H9 (cell line): Measurements from ENCODE around the gene MUC4. TPM values are rescaled to one million over a fixed set of nuclear protein-coding genes. Genes with fewer than 3 reads are reported as not detected.

Experiments used
- DNase-seq: peaks from one replicate; pipeline ENCODE4 v3.0.0-alpha.2; 2017
- H2AFZ ChIP-seq: one replicate; pipeline ENCODE4 v1.6.1; 2013; ENCODE audit warnings: mild to moderate bottlenecking, low read length, control low read depth, moderate library complexity
- H2AK5ac ChIP-seq: 2 replicates; pipeline ENCODE4 v1.6.1; 2013; ENCODE audit warnings: low read length, control low read depth, mixed read lengths; ENCODE audit not compliant: insufficient read length
- H2BK120ac ChIP-seq: one replicate; pipeline ENCODE4 v1.6.1; 2013; ENCODE audit warnings: low read depth, mild to moderate bottlenecking, low read length, control low read depth, inconsistent platforms; ENCODE audit not compliant: poor library complexity, severe bottlenecking
- H2BK12ac ChIP-seq: 2 replicates; pipeline ENCODE4 v1.6.1; 2013; ENCODE audit warnings: low read length, control low read depth, mixed read lengths, low read depth; ENCODE audit not compliant: insufficient read length
- H2BK15ac ChIP-seq: 2 replicates; pipeline ENCODE4 v1.6.1; 2013; ENCODE audit warnings: low read depth, low read length, control low read depth
- H2BK20ac ChIP-seq: one replicate; pipeline ENCODE4 v1.6.1; 2013; ENCODE audit warnings: low read depth, mild to moderate bottlenecking, low read length, control low read depth, inconsistent platforms; ENCODE audit not compliant: poor library complexity, severe bottlenecking
- H2BK5ac ChIP-seq: 2 replicates; pipeline ENCODE4 v1.6.1; 2013; ENCODE audit warnings: low read length, control low read depth, mixed read lengths; ENCODE audit not compliant: insufficient read length
- H3K14ac ChIP-seq: 2 replicates; pipeline ENCODE4 v1.6.1; 2013; ENCODE audit warnings: low read length, control low read depth; ENCODE audit not compliant: insufficient read depth
- H3K18ac ChIP-seq: 2 replicates; pipeline ENCODE4 v1.6.1; 2013; ENCODE audit warnings: low read depth, mild to moderate bottlenecking, mixed read lengths, low read length, control low read depth; ENCODE audit not compliant: insufficient read length
- H3K23ac ChIP-seq: 2 replicates; pipeline ENCODE4 v1.6.1; 2013; ENCODE audit warnings: low read length, control low read depth, mixed read lengths, low read depth; ENCODE audit not compliant: insufficient read length
- H3K23me2 ChIP-seq: 2 replicates; pipeline ENCODE4 v1.6.1; 2013; ENCODE audit warnings: low read depth, mild to moderate bottlenecking, mixed read lengths, low read length, control low read depth; ENCODE audit not compliant: insufficient read length, poor library complexity, severe bottlenecking
- H3K27ac ChIP-seq: 2 replicates; pipeline ENCODE4 v1.5.1; 2013; ENCODE audit warnings: low read length, control low read depth, mixed read lengths, low read depth; ENCODE audit not compliant: insufficient read length
- H3K27me3 ChIP-seq: 2 replicates; pipeline ENCODE4 v1.6.1; 2013; ENCODE audit warnings: low read length, control low read depth, inconsistent platforms; ENCODE audit not compliant: insufficient read depth
- H3K4ac ChIP-seq: 2 replicates; pipeline ENCODE4 v1.6.1; 2013; ENCODE audit warnings: low read depth, mild to moderate bottlenecking, control low read depth, inconsistent platforms, low read length, moderate library complexity
- H3K4me1 ChIP-seq: 2 replicates; pipeline ENCODE4 v1.6.1; 2013; ENCODE audit warnings: low read length, control low read depth, inconsistent platforms; ENCODE audit not compliant: insufficient read depth
- H3K4me2 ChIP-seq: 2 replicates; pipeline ENCODE4 v1.6.1; 2013; ENCODE audit warnings: low read length, control low read depth, mixed read lengths; ENCODE audit not compliant: insufficient read length, insufficient read depth
- H3K56ac ChIP-seq: 2 replicates; pipeline ENCODE4 v1.6.1; 2013; ENCODE audit warnings: low read depth, mild to moderate bottlenecking, mixed read lengths, low read length, control low read depth; ENCODE audit not compliant: insufficient read length
- H3K79me1 ChIP-seq: 2 replicates; pipeline ENCODE4 v1.6.1; 2013; ENCODE audit warnings: low read depth, mild to moderate bottlenecking, moderate library complexity, low read length, control low read depth, inconsistent platforms; ENCODE audit not compliant: insufficient read depth, poor library complexity, severe bottlenecking
- H3K79me2 ChIP-seq: 2 replicates; pipeline ENCODE4 v1.6.1; 2013; ENCODE audit warnings: low read length, control low read depth, inconsistent platforms; ENCODE audit not compliant: insufficient read depth
- H3K9ac ChIP-seq: 2 replicates; pipeline ENCODE4 v1.6.1; 2013; ENCODE audit warnings: low read length, control low read depth, mixed read lengths; ENCODE audit not compliant: insufficient read length; ENCODE audit errors: extremely low read depth
- H3K9me3 ChIP-seq: one replicate; pipeline ENCODE4 v1.6.1; 2013; ENCODE audit warnings: low read depth, low read length, inconsistent platforms; ENCODE audit not compliant: control insufficient read depth
- H3T11ph ChIP-seq: one replicate; pipeline ENCODE4 v1.6.1; 2013; ENCODE audit warnings: mild to moderate bottlenecking, low read length, control low read depth, inconsistent platforms
- H4K20me1 ChIP-seq: one replicate; pipeline ENCODE4 v1.6.1; 2013; ENCODE audit not compliant: control insufficient read depth, insufficient read length, insufficient read depth
- H4K5ac ChIP-seq: 2 replicates; pipeline ENCODE4 v1.6.1; 2013; ENCODE audit warnings: low read depth, mild to moderate bottlenecking, mixed read lengths, low read length, control low read depth; ENCODE audit not compliant: insufficient read length
- H4K8ac ChIP-seq: replicated peaks from 2 replicates; pipeline ENCODE4 v1.6.1; 2013; ENCODE audit warnings: low read length, control low read depth, mixed read lengths, low read depth; ENCODE audit not compliant: insufficient read length
- H4K91ac ChIP-seq: 2 replicates; pipeline ENCODE4 v1.6.1; 2013; ENCODE audit warnings: low read depth, mild to moderate bottlenecking, moderate library complexity, mixed read lengths, low read length, control low read depth; ENCODE audit not compliant: insufficient read length
- H3K27ac Mint-ChIP-seq, 3 experiments: 2 replicates in 2 of 3; 3 replicates in 1 of 3; pipeline ENCODE4 v1.8.0; 2020 to 2021; ENCODE audit warnings: mixed read lengths in 3 of 3, mild to moderate bottlenecking in 1 of 3, moderate library complexity in 1 of 3
- H3K27me3 Mint-ChIP-seq: 2 replicates; pipeline ENCODE4 v1.8.0; 2021; ENCODE audit warnings: low read depth, mild to moderate bottlenecking, moderate library complexity, mixed read lengths
- H3K36me3 Mint-ChIP-seq, 3 experiments: 2 replicates in 2 of 3; 3 replicates in 1 of 3; pipeline ENCODE4 v1.8.0; 2020 to 2021; ENCODE audit warnings: low read depth in 3 of 3, mixed read lengths in 3 of 3; ENCODE audit not compliant: insufficient read depth in 1 of 3
- H3K4me1 Mint-ChIP-seq, 2 experiments: 2 replicates each; pipeline ENCODE4 v1.8.0; 2020; ENCODE audit warnings: mixed read lengths in 2 of 2
- H3K4me3 Mint-ChIP-seq, 2 experiments: 2 replicates in 1 of 2; 3 replicates in 1 of 2; pipeline ENCODE4 v1.8.0; 2020 to 2021; ENCODE audit warnings: mild to moderate bottlenecking in 2 of 2, mixed read lengths in 2 of 2, moderate library complexity in 1 of 2
- H3K9me3 Mint-ChIP-seq, 2 experiments: 2 replicates in 1 of 2; 3 replicates in 1 of 2; pipeline ENCODE4 v1.8.0; 2020; ENCODE audit warnings: mild to moderate bottlenecking in 2 of 2, mixed read lengths in 2 of 2, moderate library complexity in 1 of 2
- CTCF ChIP-seq: fragments of 200-600 bp; sonication (generic); conservative IDR thresholded peaks from 3 replicates; pipeline ENCODE4 v1.8.0; 2021; ENCODE audit warnings: antibody characterized with exemption, mild to moderate bottlenecking
- WGBS: extraction: QIAGEN DNeasy Blood & Tissue Kit; methylation state at CpG from one replicate; pipeline ENCODE4 v1.1.7; 2013; ENCODE audit warnings: missing lambda C conversion rate, low lambda C conversion rate, mixed read lengths; ENCODE audit not compliant: insufficient read length; ENCODE audit errors: extremely low coverage; 5-methylcytosine and 5-hydroxymethylcytosine counted together
- total RNA-seq: library from RNA; stranded (reverse); gene quantifications from 2 replicates; pipeline ENCODE4 v1.2.1, GENCODE V29; 2021

Gene MUC4
- total RNA-seq, 1 experiment from 2014 or later, result 1.2 TPM

DNA sequence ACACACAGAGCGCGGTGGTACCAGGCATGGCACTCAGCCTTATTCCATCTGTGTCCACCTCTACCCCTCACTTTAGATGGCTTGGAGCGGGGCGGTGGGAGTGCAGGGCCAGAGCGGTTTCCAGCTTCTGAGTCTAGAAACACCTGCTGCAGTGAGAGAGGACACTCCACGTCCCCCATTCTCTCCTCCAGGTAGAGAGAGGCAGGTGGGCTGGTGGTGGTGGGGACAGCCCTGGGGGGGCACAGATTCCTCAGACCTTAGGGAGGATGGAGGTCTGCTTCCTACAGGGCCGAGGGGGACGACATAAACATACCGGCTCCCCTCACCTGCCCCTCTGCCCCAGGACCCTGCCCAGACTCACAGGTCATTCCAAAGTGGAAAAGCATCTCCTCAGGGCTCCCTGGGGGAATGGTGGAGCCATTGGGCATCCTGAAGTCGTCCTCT lies 50.6 kb downstream of the MUC4 start:
- no peak overlapping the region; the same call in 1 of the 2 replicates for H3K14ac ChIP-seq
- Mint-ChIP-seq H3K27me3 (peaks cover 7% of the 10 kb centered on the region), H3K27ac (no peak overlapping the region), H3K36me3 (no peaks in the 10 kb centered on the region), H3K9me3 (peaks cover 0 to 2% of the 10 kb centered on the region in 2 experiments; a peak in 1 of 5 replicates), H3K4me1 (peaks cover 9 to 13% of the 10 kb centered on the region in 2 experiments), H3K4me3 (no peak overlapping the region)
- H3K4me1 ChIP-seq, result peaks cover 3% of the 10 kb centered on the region; the same call in 1 of the 2 replicates
- no peaks in the 10 kb centered on the region for H3K79me1 ChIP-seq
- H3K18ac ChIP-seq, result no peak overlapping the region
- H3K9ac ChIP-seq, result no peak overlapping the region
- H2BK15ac ChIP-seq, result no peak overlapping the region
- H4K5ac ChIP-seq, result no peak overlapping the region
- no peak for TF ChIP-seq CTCF
- no peak overlapping the region for H2BK20ac ChIP-seq
- no peak overlapping the region for H2BK12ac ChIP-seq
- no peak overlapping the region for H4K91ac ChIP-seq
- no peak overlapping the region for H3K23ac ChIP-seq
- no peak overlapping the region for H2BK5ac ChIP-seq
- H3K56ac ChIP-seq, result no peak overlapping the region
- no peaks in the 10 kb centered on the region for H3K79me2 ChIP-seq
- no peak overlapping the region for H2BK120ac ChIP-seq
- H3K27ac ChIP-seq, result no peak overlapping the region
- no peaks in the 10 kb centered on the region for H3K23me2 ChIP-seq
- H3T11ph ChIP-seq, result no peak overlapping the region
- H4K20me1 ChIP-seq, result no peaks in the 10 kb centered on the region
- no peak overlapping the region for H2AFZ ChIP-seq
- H3K4ac ChIP-seq, result no peak overlapping the region
- no peak overlapping the region for H2AK5ac ChIP-seq
- WGBS, result no CpG with 5 or more reads among the region's 10 CpGs
- no peaks in the 10 kb centered on the region for H3K9me3 ChIP-seq
- H3K4me2 ChIP-seq, result no peak overlapping the region
- H3K27me3 ChIP-seq, result no peaks in the 10 kb centered on the region
- no peak for DNase-seq
- H4K8ac ChIP-seq, result no peak overlapping the region
